ENCODE data around the gene PTPRM.

- TF ChIP-seq CTCF (IDR thresholded peaks at IDR 0.05), result no peak
- TF ChIP-seq POLR2A (IDR thresholded peaks at IDR 0.05), result no peak
Observed at GRCh38 chr18:7908681-7909299, 341.7 kb downstream of the PTPRM start.

All from lower leg skin (tissue), 3 donors.